Effector memory CD4-positive, alpha-beta T cell (primary cell): ENCODE data around the gene ARL16.
A peak's percentile ranks its signal among the peaks of the same experiment; 100 is the strongest.

Experiments
- DNase-seq, 3 donors: peaks; one replicate each; pipeline ENCODE4 v3.0.0-alpha.2; 2020
- H3K27ac ChIP-seq: 2 replicates; pipeline ENCODE4 v1.7.0; 2013; ENCODE audit warnings: mild to moderate bottlenecking, low read length, moderate library complexity; ENCODE audit not compliant: insufficient read depth, poor library complexity, severe bottlenecking
- H3K27me3 ChIP-seq: replicated peaks from 2 replicates; pipeline ENCODE4 v1.7.0; 2013; ENCODE audit warnings: mild to moderate bottlenecking, low read length; ENCODE audit not compliant: insufficient read depth, control insufficient read depth, poor library complexity, severe bottlenecking
- H3K36me3 ChIP-seq: 2 replicates; pipeline ENCODE4 v1.7.0; 2013; ENCODE audit warnings: mild to moderate bottlenecking, low read length, moderate library complexity; ENCODE audit not compliant: control insufficient read depth, insufficient read depth
- H3K4me1 ChIP-seq: 2 replicates; pipeline ENCODE4 v1.7.0; 2013; ENCODE audit warnings: low read length, mild to moderate bottlenecking; ENCODE audit not compliant: control insufficient read depth, insufficient read depth, poor library complexity, severe bottlenecking
- H3K4me3 ChIP-seq: 2 replicates; pipeline ENCODE4 v1.7.0; 2013; ENCODE audit warnings: low read length, low read depth, mild to moderate bottlenecking; ENCODE audit not compliant: insufficient read depth, poor library complexity, severe bottlenecking
- H3K9me3 ChIP-seq: 2 replicates; pipeline ENCODE4 v1.7.0; 2013; ENCODE audit warnings: mild to moderate bottlenecking, low read length, moderate library complexity; ENCODE audit not compliant: control insufficient read depth

Gene ARL16

GRCh38 chr17:81693509-81694210 is 10.1 kb upstream of the ARL16 start:
- H3K36me3 ChIP-seq, result peaks cover 99% of the 10 kb centered on the region

GRCh38 chr17:81691608-81692007 is 8.0 kb upstream of the ARL16 start:
- Histone ChIP-seq H3K27me3 (no peaks in the 10 kb centered on the region), H3K4me3 (no peak overlapping the region), H3K9me3 (no peaks in the 10 kb centered on the region), H3K4me1 (no peaks in the 10 kb centered on the region), H3K27ac (no peak overlapping the region), H3K36me3 (peaks cover 99% of the 10 kb centered on the region)
- DNase-seq, result no peak

More at GRCh38 chr17:81693509-81694210, 10.1 kb upstream of the ARL16 start:
- H3K9me3 ChIP-seq, result no peaks in the 10 kb centered on the region
- no peak for DNase-seq
- no peaks in the 10 kb centered on the region for H3K27me3 ChIP-seq
- H3K27ac ChIP-seq, result no peak overlapping the region
- H3K4me1 ChIP-seq, result no peaks in the 10 kb centered on the region
- no peak overlapping the region for H3K4me3 ChIP-seq

- H3K36me3 ChIP-seq, result peaks cover 99% of the 10 kb centered on the region
- H3K4me1 ChIP-seq, result no peaks in the 10 kb centered on the region
- H3K27me3 ChIP-seq, result no peaks in the 10 kb centered on the region
- H3K4me3 ChIP-seq, result no peak overlapping the region
- no peak overlapping the region for H3K27ac ChIP-seq
- no peaks in the 10 kb centered on the region for H3K9me3 ChIP-seq
- no peak for DNase-seq
Measured at GRCh38 chr17:81691196-81691595, 7.6 kb upstream of the ARL16 start.

GRCh38 chr17:81690549-81690948 is 7.0 kb upstream of the ARL16 start:
- no peaks in the 10 kb centered on the region for H3K9me3 ChIP-seq
- peak overlapping the region; percentile 5 for H3K27ac ChIP-seq
- H3K27me3 ChIP-seq, result no peaks in the 10 kb centered on the region
- peaks cover 94% of the 10 kb centered on the region for H3K36me3 ChIP-seq
- H3K4me1 ChIP-seq, result no peaks in the 10 kb centered on the region
- no peak for DNase-seq
- H3K4me3 ChIP-seq, result no peak overlapping the region

DNA sequence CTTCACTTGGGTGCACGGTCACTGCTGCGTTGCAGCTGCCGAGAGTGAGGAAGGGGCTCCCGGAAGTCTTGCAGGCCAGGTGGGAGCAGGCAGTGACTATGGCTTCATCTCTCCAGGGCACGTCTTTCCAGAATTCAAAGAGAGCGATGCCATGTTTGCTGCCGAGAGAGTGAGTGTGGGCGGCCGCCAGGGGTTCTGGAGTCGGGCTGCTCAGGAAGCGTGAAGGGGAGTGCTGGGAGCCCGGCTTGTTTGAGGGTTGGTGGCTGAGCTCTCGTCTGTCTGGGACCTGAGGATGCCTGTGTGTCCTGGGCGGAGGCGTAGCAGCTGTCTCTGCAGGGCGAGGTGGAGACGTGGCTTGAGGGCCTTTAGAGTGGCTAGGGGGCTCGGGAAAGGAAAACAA is 6.5 kb upstream of the ARL16 start:
- Histone ChIP-seq H3K27ac (peak overlapping the region; percentile 5), H3K9me3 (no peaks in the 10 kb centered on the region), H3K36me3 (peaks cover 90% of the 10 kb centered on the region), H3K27me3 (no peaks in the 10 kb centered on the region), H3K4me1 (peaks cover 5% of the 10 kb centered on the region), H3K4me3 (no peak overlapping the region)
- DNase-seq, result no peak

GRCh38 chr17:81688616-81689015 is 5.0 kb upstream of the ARL16 start:
- Histone ChIP-seq H3K27ac (no peak overlapping the region), H3K36me3 (peaks cover 75% of the 10 kb centered on the region), H3K9me3 (no peaks in the 10 kb centered on the region), H3K27me3 (no peaks in the 10 kb centered on the region), H3K4me1 (peaks cover 13% of the 10 kb centered on the region), H3K4me3 (no peak overlapping the region)
- no peak for DNase-seq

DNA sequence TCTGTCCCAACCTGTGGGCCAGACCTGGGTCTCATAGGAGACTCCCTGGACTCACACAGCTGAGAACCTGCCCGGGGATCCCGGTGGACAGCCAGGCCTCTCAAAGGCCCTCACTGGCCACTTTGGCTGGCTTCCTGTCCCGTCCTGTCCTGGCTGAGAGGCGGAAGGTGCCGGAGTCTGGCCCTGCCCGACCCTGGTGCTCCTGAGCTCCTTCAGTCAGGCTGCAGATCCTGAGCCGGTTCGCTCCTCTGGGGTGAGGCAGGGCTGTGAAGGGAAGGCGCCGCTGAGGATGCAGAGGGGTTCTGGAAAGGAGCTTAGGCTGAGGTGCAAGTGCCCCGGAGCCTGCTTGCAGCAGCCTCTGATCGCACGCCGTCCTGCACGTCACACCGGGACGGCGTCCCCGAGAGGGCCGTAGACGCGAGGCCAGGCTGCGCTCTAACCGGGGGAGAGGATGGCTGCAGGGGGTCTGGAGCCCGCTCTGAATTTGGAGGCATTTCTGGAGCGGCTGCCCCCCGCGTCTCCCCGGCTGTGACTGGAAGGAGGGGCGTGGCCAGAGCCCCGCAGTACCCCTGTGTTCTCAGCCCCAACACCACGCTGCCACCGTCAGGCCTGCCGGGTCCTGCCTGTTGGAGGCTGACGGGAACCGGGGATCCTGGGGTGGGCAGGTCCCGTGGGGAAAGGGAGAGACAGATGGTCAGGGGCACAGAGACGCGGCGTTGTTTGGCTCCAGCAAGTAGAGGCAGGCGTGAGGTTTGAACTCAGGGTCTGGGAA is 4.4 kb upstream of the ARL16 start:
- Histone ChIP-seq H3K36me3 (peaks cover 69% of the 10 kb centered on the region), H3K4me3 (no peak overlapping the region), H3K4me1 (peaks cover 14% of the 10 kb centered on the region), H3K9me3 (no peaks in the 10 kb centered on the region), H3K27me3 (no peaks in the 10 kb centered on the region), H3K27ac (no peak overlapping the region)
- DNase-seq, result no peak

- Histone ChIP-seq H3K4me3 (no peak overlapping the region), H3K27ac (no peak overlapping the region), H3K4me1 (peaks cover 20% of the 10 kb centered on the region), H3K36me3 (peaks cover 55% of the 10 kb centered on the region), H3K27me3 (no peaks in the 10 kb centered on the region), H3K9me3 (no peaks in the 10 kb centered on the region)
- no peak for DNase-seq
Measured at GRCh38 chr17:81686614-81687013, 3.0 kb upstream of the ARL16 start.

DNA sequence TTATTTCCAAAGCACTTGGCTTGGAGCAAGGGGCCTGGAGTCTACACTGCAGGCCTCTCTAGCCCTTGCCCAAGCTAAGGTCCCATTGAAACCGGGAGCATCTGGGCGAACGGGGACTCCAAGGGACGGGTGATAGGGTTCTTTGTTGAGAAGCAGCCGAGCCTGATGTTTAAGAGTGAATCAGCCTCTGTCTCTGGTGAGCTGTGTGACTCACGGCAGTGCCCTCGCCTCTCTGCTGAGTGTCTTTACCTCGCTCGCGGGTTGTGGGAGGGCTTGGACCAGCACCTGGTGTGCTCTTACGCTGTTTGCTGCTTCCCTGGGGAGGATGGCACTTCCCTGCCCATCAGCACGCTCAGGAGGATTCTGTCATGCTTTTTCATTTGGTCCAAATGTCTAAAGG is 1.5 kb upstream of the ARL16 start:
- H3K27me3 ChIP-seq, result no peaks in the 10 kb centered on the region
- H3K4me3 ChIP-seq, result peak overlapping the region; percentile 79
- H3K27ac ChIP-seq, result peak overlapping the region; percentile 67
- H3K4me1 ChIP-seq, result peaks cover 20% of the 10 kb centered on the region
- no peak for DNase-seq
- H3K36me3 ChIP-seq, result peaks cover 41% of the 10 kb centered on the region
- no peaks in the 10 kb centered on the region for H3K9me3 ChIP-seq

GRCh38 chr17:81684442-81684911 is 880 bp upstream of the ARL16 start:
- peaks cover 20% of the 10 kb centered on the region for H3K4me1 ChIP-seq
- peaks cover 34% of the 10 kb centered on the region for H3K36me3 ChIP-seq
- H3K27ac ChIP-seq, result peak overlapping the region; percentile 67
- H3K9me3 ChIP-seq, result no peaks in the 10 kb centered on the region
- H3K27me3 ChIP-seq, result no peaks in the 10 kb centered on the region
- H3K4me3 ChIP-seq, result peak overlapping the region; percentile 79
- DNase-seq, result no peak
